ENCODE data around the gene TGM6.

TGM6 gene

GRCh38 chr20:2455771-2456497 lies 75.2 kb downstream of the TGM6 start:
- DNase-seq (ENCODE audit: low read depth), result no peak

- no peak for DNase-seq (ENCODE audit: low read depth)
These were observed 78.3 kb downstream of the TGM6 start for GRCh38 chr20:2458919-2459499.

- no peak for DNase-seq (ENCODE audit: low read depth)
These were observed 79.5 kb downstream of the TGM6 start for GRCh38 chr20:2459981-2460751.

- DNase-seq (ENCODE audit: low read depth), result no peak
These were observed 80.2 kb downstream of the TGM6 start for GRCh38 chr20:2460752-2461424.

- DNase-seq (ENCODE audit: low read depth), result no peak
These were observed 81.8 kb downstream of the TGM6 start for GRCh38 chr20:2462484-2462883.

GRCh38 chr20:2463616-2464365 lies 83.1 kb downstream of the TGM6 start:
- no peak for DNase-seq (ENCODE audit: low read depth)

- DNase-seq (ENCODE audit: low read depth), result no peak
These were observed 84.4 kb downstream of the TGM6 start for GRCh38 chr20:2465100-2465499.

- DNase-seq (ENCODE audit: low read depth), result no peak
These were observed 86.7 kb downstream of the TGM6 start for GRCh38 chr20:2467412-2467811.

- DNase-seq (ENCODE audit: low read depth), result no peak
These were observed 88.1 kb downstream of the TGM6 start for GRCh38 chr20:2468581-2469407.

GRCh38 chr20:2469991-2470422 lies 89.3 kb downstream of the TGM6 start:
- DNase-seq (ENCODE audit: low read depth), result peak; percentile 49

- DNase-seq (ENCODE audit: low read depth), result peak; percentile 93
These were observed 89.9 kb downstream of the TGM6 start, which contains the start of gene SNRPB for GRCh38 chr20:2470423-2471193. Gene SNRPB (minus strand): TSS chr20:2470789. CDS start chr20:2470690, 99 bp downstream.

- DNase-seq (ENCODE audit: low read depth), result no peak
These were observed 92.8 kb downstream of the TGM6 start for GRCh38 chr20:2473516-2473915.

- no peak for DNase-seq (ENCODE audit: low read depth)
These were observed 95.4 kb downstream of the TGM6 start for GRCh38 chr20:2475850-2476741.

- DNase-seq (ENCODE audit: low read depth), result no peak
These were observed 96.3 kb downstream of the TGM6 start for GRCh38 chr20:2476742-2477615.

- no peak for DNase-seq (ENCODE audit: low read depth)
These were observed 99.7 kb downstream of the TGM6 start for GRCh38 chr20:2480381-2480780.

Data from T-helper 22 cell (primary cell).